KG1 (cell line): ENCODE measurements around the gene PRDX1.

Experiments used
- DNase-seq: peaks from one replicate; lab custom pipeline; 2025; lab: John Stamatoyannopoulos, UW

Gene PRDX1

GRCh38 chr1:45465277-45465676 is 56.4 kb downstream of the PRDX1 start:
- DNase-seq = no peak
